GM21515 (cell line): ENCODE measurements around the gene PEPD.
"Not testable (repeated sequence)": the region's sequence is repeated elsewhere in the genome, so short reads cannot be mapped to it uniquely, and the experiment has no call there.

Experiments used
- ATAC-seq: cut with Tn5 transposase; IDR thresholded peaks from one replicate; pipeline ENCODE4 v1.9.1; 2021; ENCODE audit not compliant: unreplicated experiment

The PEPD gene

GRCh38 chr19:33499671-33500506 lies 21.7 kb downstream of the PEPD start:
- ATAC-seq: no peak

GRCh38 chr19:33499248-33499647 lies 22.3 kb downstream of the PEPD start:
- no peak for ATAC-seq

- ATAC-seq: no peak
Measured at GRCh38 chr19:33498391-33499000, 23.1 kb downstream of the PEPD start.

GRCh38 chr19:33497778-33498175 lies 23.8 kb downstream of the PEPD start:
- ATAC-seq: no peak

- no peak for ATAC-seq
Measured at GRCh38 chr19:33497131-33497777, 24.3 kb downstream of the PEPD start.

- no peak for ATAC-seq
Measured at GRCh38 chr19:33496038-33496895, 25.3 kb downstream of the PEPD start.

- no peak for ATAC-seq
Measured at GRCh38 chr19:33493401-33494275, 28.0 kb downstream of the PEPD start.

- ATAC-seq: no peak
Measured at GRCh38 chr19:33492951-33493350, 28.6 kb downstream of the PEPD start.

- no peak for ATAC-seq
Measured at GRCh38 chr19:33492090-33492489, 29.5 kb downstream of the PEPD start.

GRCh38 chr19:33490596-33490995 lies 31.0 kb downstream of the PEPD start:
- not testable (repeated sequence) for ATAC-seq

- ATAC-seq: no peak
Measured at GRCh38 chr19:33490041-33490451, 31.5 kb downstream of the PEPD start.

GRCh38 chr19:33488826-33489225 lies 32.8 kb downstream of the PEPD start:
- no peak for ATAC-seq

- ATAC-seq: no peak
Measured at GRCh38 chr19:33487901-33488800, 33.4 kb downstream of the PEPD start.

- no peak for ATAC-seq
Measured at GRCh38 chr19:33486936-33487811, 34.4 kb downstream of the PEPD start.

GRCh38 chr19:33486407-33486806 lies 35.2 kb downstream of the PEPD start:
- ATAC-seq: no peak

GRCh38 chr19:33484226-33484774 lies 37.3 kb downstream of the PEPD start:
- ATAC-seq: no peak

- ATAC-seq: no peak
Measured at GRCh38 chr19:33482476-33482875, 39.1 kb downstream of the PEPD start.

- ATAC-seq: no peak
Measured at GRCh38 chr19:33481863-33482262, 39.7 kb downstream of the PEPD start.
